ENCODE measurements around the gene SLC35G1. TPM values are rescaled to one million over a fixed set of nuclear protein-coding genes. Genes with fewer than 3 reads are reported as not detected.

Gene SLC35G1
- total and polyA plus RNA-seq, 5 donors: 3.8 to 6.3 (median 4.9) TPM

GRCh38 chr10:93916257-93917063 lies 22.7 kb downstream of the SLC35G1 start:
- ATAC-seq (peak; percentile 76 to 79), DNase-seq (no peak)
- no peaks in the 10 kb centered on the region for H3K9me3 ChIP-seq (ENCODE audit: control insufficient read depth, low read length)
- no peaks in the 10 kb centered on the region for H3K4me1 ChIP-seq (ENCODE audit: control insufficient read depth, insufficient read depth, low read length)
- no peak overlapping the region for H3K27ac ChIP-seq (ENCODE audit: low read length)
- H3K27me3 ChIP-seq (ENCODE audit: control insufficient read depth, insufficient read depth): no peaks in the 10 kb centered on the region
- WGBS: 45% methylated on average over 8 of the region's 8 CpGs
- H3K4me3 ChIP-seq (ENCODE audit: low read length): no peak overlapping the region
- intact Hi-C loops (cut with DNase I): loop anchor here (2.0 to 10.0 kb wide), 3 partner anchors 398 to 408 kb away; no protein-coding TSS in a partner anchor

DNA sequence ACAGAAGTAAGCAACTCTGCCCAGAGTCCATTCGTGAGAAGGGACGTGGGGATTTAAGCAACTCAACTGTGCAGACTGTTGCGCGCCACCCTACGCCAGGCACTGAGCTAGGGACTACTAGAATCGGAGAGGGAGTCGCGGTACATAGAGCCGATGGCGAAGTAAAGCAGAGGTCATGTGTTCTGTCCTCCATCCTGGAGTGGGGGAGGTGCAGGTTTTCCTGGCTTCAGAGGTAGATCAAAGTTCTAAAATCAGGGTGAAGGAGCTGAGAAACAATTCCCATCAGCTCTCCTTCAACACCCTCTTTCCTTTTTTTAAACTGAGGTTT lies 23.2 kb downstream of the SLC35G1 start:
- WGBS: 76% methylated on average over 10 of the region's 10 CpGs
- no peaks in the 10 kb centered on the region for H3K9me3 ChIP-seq (ENCODE audit: control insufficient read depth, low read length)
- DNase-seq (peak in 1 of 3 donors; percentile 51), ATAC-seq (peak; percentile 48 to 63)
- H3K4me1 ChIP-seq (ENCODE audit: control insufficient read depth, insufficient read depth, low read length): no peaks in the 10 kb centered on the region
- H3K27me3 ChIP-seq (ENCODE audit: control insufficient read depth, insufficient read depth): no peaks in the 10 kb centered on the region
- H3K4me3 ChIP-seq (ENCODE audit: low read length): no peak overlapping the region
- H3K27ac ChIP-seq (ENCODE audit: low read length): no peak overlapping the region
- intact Hi-C loops (cut with DNase I): loop anchor here (2.0 to 10.0 kb wide), 3 partner anchors 398 to 408 kb away; no protein-coding TSS in a partner anchor

DNA sequence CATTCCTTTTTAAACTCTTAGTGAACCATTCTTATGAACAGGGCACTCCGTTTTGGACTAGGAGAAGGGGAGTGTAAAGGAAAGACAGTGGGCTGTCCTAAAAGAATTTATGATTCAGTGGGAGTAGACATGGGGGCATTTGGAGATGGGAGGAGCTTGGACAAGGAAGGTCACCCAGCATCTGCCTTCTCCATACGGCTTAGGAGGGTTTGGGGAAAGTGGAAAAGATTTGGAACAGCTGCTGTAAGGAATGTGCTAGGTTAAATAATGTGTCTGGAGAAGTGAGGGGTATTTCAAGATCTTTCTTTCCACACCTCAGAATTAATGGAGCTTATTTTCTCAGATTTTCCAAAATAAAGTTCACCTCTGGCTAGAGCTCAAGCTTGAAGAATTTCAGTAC lies 24.0 kb downstream of the SLC35G1 start:
- intact Hi-C loops (cut with DNase I): loop anchor here (2.0 to 10.0 kb wide), 3 partner anchors 397 to 407 kb away; no protein-coding TSS in a partner anchor
- no peak for DNase-seq
- peak in 1 of 2 donors; percentile 28 for ATAC-seq
- WGBS: 38% methylated on average over 2 of the region's 2 CpGs
- Histone ChIP-seq H3K27me3 (ENCODE audit: control insufficient read depth, insufficient read depth) (no peaks in the 10 kb centered on the region), H3K27ac (ENCODE audit: low read length) (no peak overlapping the region), H3K9me3 (ENCODE audit: control insufficient read depth, low read length) (no peaks in the 10 kb centered on the region), H3K4me3 (ENCODE audit: low read length) (no peak overlapping the region), H3K4me1 (ENCODE audit: control insufficient read depth, insufficient read depth, low read length) (no peaks in the 10 kb centered on the region)

- no peaks in the 10 kb centered on the region for H3K27me3 ChIP-seq (ENCODE audit: control insufficient read depth, insufficient read depth)
- WGBS: 86% methylated on average over 7 of the region's 7 CpGs
- H3K9me3 ChIP-seq (ENCODE audit: control insufficient read depth, low read length): no peaks in the 10 kb centered on the region
- ATAC-seq (no peak), DNase-seq (peak in 1 of 3 donors; percentile 45)
- H3K27ac ChIP-seq (ENCODE audit: low read length): no peak overlapping the region
- no peaks in the 10 kb centered on the region for H3K4me1 ChIP-seq (ENCODE audit: control insufficient read depth, insufficient read depth, low read length)
- intact Hi-C loops (cut with DNase I): no loop called here
- H3K4me3 ChIP-seq (ENCODE audit: low read length): no peak overlapping the region
Measured at GRCh38 chr10:93921338-93921737, 27.6 kb downstream of the SLC35G1 start.

DNA sequence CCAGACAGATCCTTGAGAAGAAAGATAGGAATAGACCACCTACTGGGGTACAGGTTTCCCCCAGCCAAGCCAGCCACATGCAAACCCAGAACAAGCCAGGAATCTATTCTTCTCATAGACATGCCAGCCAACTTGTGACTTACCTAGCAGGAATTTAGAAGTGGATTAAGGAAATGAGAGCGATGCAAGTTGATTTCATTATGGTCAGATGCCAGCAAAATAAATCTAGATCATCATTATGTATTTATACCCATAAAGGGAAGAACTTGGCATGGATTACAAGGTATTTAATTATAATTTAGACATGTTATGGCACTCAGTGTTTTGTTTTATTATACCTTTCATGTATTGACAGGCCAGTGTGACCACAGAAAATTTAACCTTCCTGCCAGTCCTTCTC lies 32.8 kb downstream of the SLC35G1 start:
- 99% methylated on average over 1 of the region's 1 CpG for WGBS
- Histone ChIP-seq H3K27me3 (ENCODE audit: control insufficient read depth, insufficient read depth) (no peaks in the 10 kb centered on the region), H3K27ac (ENCODE audit: low read length) (no peak overlapping the region), H3K9me3 (ENCODE audit: control insufficient read depth, low read length) (no peaks in the 10 kb centered on the region), H3K4me1 (ENCODE audit: control insufficient read depth, insufficient read depth, low read length) (no peaks in the 10 kb centered on the region), H3K4me3 (ENCODE audit: low read length) (no peak overlapping the region)
- intact Hi-C loops (cut with DNase I): no loop called here
- no peak for DNase-seq
- ATAC-seq: no peak

GRCh38 chr10:93938140-93938539 lies 44.4 kb downstream of the SLC35G1 start:
- intact Hi-C loops (cut with DNase I): no loop called here
- Histone ChIP-seq H3K9me3 (ENCODE audit: control insufficient read depth, low read length) (no peaks in the 10 kb centered on the region), H3K27ac (ENCODE audit: low read length) (no peak overlapping the region), H3K27me3 (ENCODE audit: control insufficient read depth, insufficient read depth) (no peaks in the 10 kb centered on the region), H3K4me1 (ENCODE audit: control insufficient read depth, insufficient read depth, low read length) (peaks cover 1% of the 10 kb centered on the region), H3K4me3 (ENCODE audit: low read length) (no peak overlapping the region)
- WGBS: 71% methylated on average over 1 of the region's 1 CpG
- DNase-seq (no peak), ATAC-seq (no peak)

DNA sequence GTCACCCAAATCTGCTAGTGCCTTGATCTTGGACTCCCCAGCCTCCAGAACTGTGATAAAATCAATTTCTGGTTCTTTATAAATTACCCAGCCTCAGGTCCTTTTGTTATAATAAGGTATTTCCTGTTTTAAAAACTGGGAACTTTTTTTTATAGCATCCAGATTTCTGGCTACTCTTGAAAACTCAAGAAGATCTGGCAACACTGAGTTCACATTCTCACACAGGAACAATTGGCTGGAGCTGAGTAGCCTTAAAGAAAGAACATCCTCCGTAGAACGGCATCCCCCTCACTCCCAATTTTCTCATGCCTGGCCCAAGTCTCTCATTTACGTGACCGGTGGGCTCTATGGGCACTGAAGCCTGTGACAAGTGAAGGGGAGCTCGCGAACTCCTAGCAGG lies 47.1 kb downstream of the SLC35G1 start:
- H3K4me1 ChIP-seq (ENCODE audit: control insufficient read depth, insufficient read depth, low read length): peaks cover 3% of the 10 kb centered on the region
- WGBS: 75% methylated on average over 6 of the region's 6 CpGs
- H3K27ac ChIP-seq (ENCODE audit: low read length): peak overlapping the region; percentile 19
- no peaks in the 10 kb centered on the region for H3K9me3 ChIP-seq (ENCODE audit: control insufficient read depth, low read length)
- no peak overlapping the region for H3K4me3 ChIP-seq (ENCODE audit: low read length)
- no peak for DNase-seq
- ATAC-seq: no peak
- intact Hi-C loops (cut with DNase I): no loop called here
- H3K27me3 ChIP-seq (ENCODE audit: control insufficient read depth, insufficient read depth): no peaks in the 10 kb centered on the region

DNA sequence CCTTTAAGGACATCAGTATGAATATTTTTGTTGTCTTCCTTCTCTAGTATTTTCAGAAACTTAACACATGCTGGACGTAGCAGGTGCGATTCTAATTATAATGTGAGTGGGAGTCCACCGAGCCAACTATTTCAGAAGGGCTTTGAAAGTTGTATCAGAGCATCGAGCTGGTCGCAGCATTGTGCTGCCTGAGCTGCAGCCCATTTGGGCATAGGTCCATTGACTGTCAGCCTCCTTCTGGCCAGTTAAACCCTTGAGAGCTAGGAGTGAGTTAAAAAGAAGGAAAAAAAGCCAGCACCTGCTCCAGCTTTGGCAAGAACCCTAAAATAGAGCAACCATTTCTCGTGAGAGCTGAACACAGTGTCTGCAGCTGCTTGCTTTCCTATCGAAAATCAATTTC lies 47.8 kb downstream of the SLC35G1 start:
- no peaks in the 10 kb centered on the region for H3K9me3 ChIP-seq (ENCODE audit: control insufficient read depth, low read length)
- H3K4me1 ChIP-seq (ENCODE audit: control insufficient read depth, insufficient read depth, low read length): peaks cover 5% of the 10 kb centered on the region
- H3K27ac ChIP-seq (ENCODE audit: low read length): no peak overlapping the region
- 51% methylated on average over 7 of the region's 7 CpGs for WGBS
- no peaks in the 10 kb centered on the region for H3K27me3 ChIP-seq (ENCODE audit: control insufficient read depth, insufficient read depth)
- H3K4me3 ChIP-seq (ENCODE audit: low read length): no peak overlapping the region
- ATAC-seq (peak in 1 of 2 donors; percentile 31), DNase-seq (no peak)
- intact Hi-C loops (cut with DNase I): no loop called here

DNA sequence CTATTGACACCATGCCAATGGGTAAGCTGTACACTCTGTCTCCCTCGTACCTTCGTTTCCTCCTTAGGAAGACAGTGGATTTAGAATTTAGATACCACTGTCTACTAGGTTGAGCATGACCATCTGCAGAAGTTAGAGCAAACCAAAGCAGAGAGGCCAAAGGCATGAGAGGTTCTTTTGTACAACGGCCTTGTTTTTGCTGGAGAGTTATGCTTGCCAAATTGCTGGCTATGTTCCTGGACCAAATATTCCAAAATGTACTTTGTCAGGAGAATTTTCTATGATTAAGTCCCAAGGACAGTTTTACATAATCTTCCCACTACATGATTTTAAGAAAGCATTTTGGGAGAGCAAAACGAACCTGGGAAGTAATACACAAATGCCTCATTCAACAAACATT lies 52.0 kb downstream of the SLC35G1 start:
- H3K4me3 ChIP-seq (ENCODE audit: low read length): no peak overlapping the region
- H3K27ac ChIP-seq (ENCODE audit: low read length): peak overlapping the region; percentile 72
- DNase-seq: no peak
- no peaks in the 10 kb centered on the region for H3K9me3 ChIP-seq (ENCODE audit: control insufficient read depth, low read length)
- H3K27me3 ChIP-seq (ENCODE audit: control insufficient read depth, insufficient read depth): no peaks in the 10 kb centered on the region
- 35% methylated on average over 4 of the region's 4 CpGs for WGBS
- peaks cover 12% of the 10 kb centered on the region for H3K4me1 ChIP-seq (ENCODE audit: control insufficient read depth, insufficient read depth, low read length)
- peak; percentile 35 to 44 for ATAC-seq
- intact Hi-C loops (cut with DNase I): no loop called here

GRCh38 chr10:93947055-93947454 lies 53.3 kb downstream of the SLC35G1 start:
- Histone ChIP-seq H3K27me3 (ENCODE audit: control insufficient read depth, insufficient read depth) (no peaks in the 10 kb centered on the region), H3K4me1 (ENCODE audit: control insufficient read depth, insufficient read depth, low read length) (peaks cover 10% of the 10 kb centered on the region), H3K4me3 (ENCODE audit: low read length) (no peak overlapping the region), H3K9me3 (ENCODE audit: control insufficient read depth, low read length) (no peaks in the 10 kb centered on the region), H3K27ac (ENCODE audit: low read length) (peak overlapping the region; percentile 98)
- ATAC-seq (peak; percentile 92 to 95), DNase-seq (peak; percentile 37 to 76 (median 72))
- 25% methylated on average over 8 of the region's 8 CpGs for WGBS
- intact Hi-C loops (cut with DNase I): no loop called here

- H3K4me3 ChIP-seq (ENCODE audit: low read length): no peak overlapping the region
- peak in 1 of 2 donors; percentile 8 for ATAC-seq
- H3K27ac ChIP-seq (ENCODE audit: low read length): peak overlapping the region; percentile 98
- intact Hi-C loops (cut with DNase I): no loop called here
- H3K9me3 ChIP-seq (ENCODE audit: control insufficient read depth, low read length): no peaks in the 10 kb centered on the region
- H3K27me3 ChIP-seq (ENCODE audit: control insufficient read depth, insufficient read depth): no peaks in the 10 kb centered on the region
- no peak for DNase-seq
- peaks cover 11% of the 10 kb centered on the region for H3K4me1 ChIP-seq (ENCODE audit: control insufficient read depth, insufficient read depth, low read length)
Measured at GRCh38 chr10:93947524-93947923, 53.7 kb downstream of the SLC35G1 start.

Data from right cardiac atrium (tissue), 5 donors.